Adipose tissue (tissue), 3 donors: ENCODE measurements around the gene AK4. TPM values are rescaled to one million over a fixed set of nuclear protein-coding genes. Genes with fewer than 3 reads are reported as not detected.
"Not testable (repeated sequence)": the region's sequence is repeated elsewhere in the genome, so short reads cannot be mapped to it uniquely, and the experiment has no call there.

ENCODE experiments used
- H3K27ac ChIP-seq: one replicate; pipeline ENCODE4 v1.5.1; 2013; ENCODE audit warnings: low read depth, low read length
- WGBS, 3 donors: extraction: QIAGEN DNeasy Blood & Tissue Kit; methylation state at CpG; one replicate each; pipeline ENCODE4 v1.1.7; 2013; 5-methylcytosine and 5-hydroxymethylcytosine counted together
- polyA plus RNA-seq, 3 donors: library from polyadenylated mRNA; stranded (reverse); fragments of 200-250 nt; gene quantifications; one replicate each; pipeline ENCODE4 v1.2.3, GENCODE V29; 2013
- donor health status: healthy with polysubstance abuse.
- donor health status: Bipolar disorder and iron deficiency.
- donor health status: healthy.

AK4 gene
- 10 to 100 TPM in 2 of 3 donors, 1 to 10 TPM in 1; 4.6 to 62.7 (median 19.3) TPM for polyA plus RNA-seq

- not testable (repeated sequence) for H3K27ac ChIP-seq
- WGBS, 3 donors: 0% methylated on average over 8 to 18 of the region's 33 CpGs
These were observed at the start of gene AK4 for GRCh38 chr1:65148178-65148547. Gene AK4, plus strand, starts transcription at chr1:65148203. Its CDS starts 205 bp downstream, at chr1:65148408.

DNA sequence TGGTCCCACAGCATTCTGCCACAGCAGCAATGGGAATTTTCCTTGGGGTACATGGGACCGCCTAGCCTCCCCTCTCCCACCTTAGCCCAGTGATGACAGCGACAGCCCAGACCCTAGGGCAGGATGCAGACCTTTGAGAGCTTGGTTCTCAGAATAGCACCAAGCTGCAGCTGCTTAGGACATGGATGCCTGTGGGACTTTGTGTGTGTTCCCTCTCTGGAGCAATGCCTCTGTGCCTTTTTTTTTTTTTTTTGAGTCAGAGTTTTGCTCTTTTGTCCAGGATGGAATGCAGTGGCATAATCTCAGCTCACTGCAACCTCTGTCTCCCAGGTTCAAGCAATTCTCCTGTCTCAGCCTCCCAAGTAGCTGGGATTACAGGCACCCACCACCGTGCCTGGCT, 44.2 kb upstream of the AK4 start:
- WGBS, 3 donors: 75 to 96% (median 95%) methylated on average over 3 of the region's 3 CpGs
- no peak overlapping the region for H3K27ac ChIP-seq

GRCh38 chr1:65104854-65105534, 43.0 kb upstream of the AK4 start:
- 60 to 84% (median 81%) methylated on average over 1 of the region's 1 CpG for WGBS, 3 donors
- no peak overlapping the region for H3K27ac ChIP-seq

GRCh38 chr1:65105596-65105995, 42.4 kb upstream of the AK4 start:
- 70 to 84% (median 79%) methylated on average over 4 of the region's 4 CpGs for WGBS, 3 donors
- no peak overlapping the region for H3K27ac ChIP-seq

DNA sequence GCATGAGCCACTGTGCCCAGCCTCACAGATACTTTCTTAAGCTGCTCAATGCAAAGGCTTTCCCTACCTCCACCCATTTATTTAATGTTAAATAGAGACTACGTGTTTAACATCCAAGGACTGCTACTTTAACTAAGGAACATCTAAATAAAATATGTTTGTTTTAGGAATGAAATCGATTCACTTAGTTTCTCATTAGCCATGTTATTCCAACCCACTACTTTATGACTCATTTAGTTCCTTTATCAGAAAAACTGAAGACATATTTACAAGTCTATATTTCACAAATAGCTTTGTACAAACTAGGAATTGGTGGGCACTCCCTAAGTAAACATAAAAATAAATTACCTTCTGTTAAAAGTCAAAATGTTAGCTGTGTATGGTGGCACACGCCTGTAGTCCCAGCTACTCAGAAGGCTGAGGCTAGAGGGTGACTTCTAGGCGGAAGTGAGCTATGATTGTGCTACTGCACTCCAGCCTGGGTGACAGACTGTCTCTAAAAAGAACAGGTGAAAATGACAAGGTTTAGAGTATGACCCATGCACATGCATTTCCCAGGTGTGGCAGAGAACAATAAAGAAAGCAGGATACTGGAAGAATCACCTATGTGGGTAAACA, 39.9 kb upstream of the AK4 start:
- WGBS, 3 donors: 48 to 89% (median 82%) methylated on average over 4 of the region's 4 CpGs
- no peak overlapping the region for H3K27ac ChIP-seq

- H3K27ac ChIP-seq: no peak overlapping the region
- WGBS, 3 donors: 78 to 82% (median 78%) methylated on average over 4 of the region's 4 CpGs
These were observed 38.5 kb upstream of the AK4 start for GRCh38 chr1:65109487-65109886.

GRCh38 chr1:65112811-65113210, 35.2 kb upstream of the AK4 start:
- 24 to 79% (median 39%) methylated on average over 3 of the region's 3 CpGs for WGBS, 3 donors
- no peak overlapping the region for H3K27ac ChIP-seq

DNA sequence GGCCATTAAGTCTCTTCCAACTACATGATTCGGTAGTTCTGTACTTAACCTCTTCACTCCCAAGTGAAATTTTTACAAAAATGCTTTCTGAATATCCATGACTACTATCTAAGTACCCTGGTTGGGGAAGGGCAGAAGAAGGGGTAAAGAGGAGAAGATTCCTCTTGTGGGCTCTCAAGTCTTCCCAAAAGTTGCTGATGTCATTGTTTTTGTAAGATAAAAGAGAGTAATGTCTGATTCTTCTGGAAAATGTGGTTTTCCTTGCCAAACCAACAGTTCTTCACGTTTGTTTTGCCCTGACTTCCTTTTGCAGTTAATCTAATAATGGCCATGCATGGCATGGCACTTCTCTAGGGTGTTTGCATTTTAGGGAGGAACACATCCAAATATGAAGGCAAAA, 34.7 kb upstream of the AK4 start:
- 10 to 33% (median 14%) methylated on average over 2 of the region's 2 CpGs for WGBS, 3 donors
- no peak overlapping the region for H3K27ac ChIP-seq

- 22 to 42% (median 41%) methylated on average over 4 of the region's 4 CpGs for WGBS, 3 donors
These were observed 33.7 kb upstream of the AK4 start for GRCh38 chr1:65114322-65114721.

DNA sequence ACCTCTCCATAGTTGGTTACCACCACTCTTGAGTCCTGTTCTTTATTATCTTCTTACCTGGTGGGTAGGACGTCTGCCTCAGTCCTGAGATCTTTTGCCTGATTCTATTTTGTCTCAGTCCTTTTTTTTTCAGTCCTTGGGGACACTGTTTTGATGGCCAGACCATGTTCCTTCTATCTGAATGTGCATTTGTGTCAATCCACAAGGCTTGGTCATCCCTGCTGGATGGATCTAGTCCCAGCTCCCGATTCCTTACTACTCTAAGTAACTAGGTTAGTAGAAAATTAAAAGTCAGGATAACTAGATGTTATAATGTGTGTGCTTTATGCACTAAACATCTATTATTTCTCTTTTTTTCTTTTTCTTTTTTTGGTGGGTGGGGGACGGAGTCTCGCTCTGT, 28.1 kb upstream of the AK4 start:
- H3K27ac ChIP-seq: no peak overlapping the region
- 79 to 82% (median 81%) methylated on average over 4 of the region's 4 CpGs for WGBS, 3 donors

More at GRCh38 chr1:65114322-65114721, 33.7 kb upstream of the AK4 start:
- H3K27ac ChIP-seq: no peak overlapping the region

GRCh38 chr1:65129104-65129503, 18.9 kb upstream of the AK4 start:
- 93 to 95% (median 94%) methylated on average over 4 of the region's 4 CpGs for WGBS, 3 donors
- H3K27ac ChIP-seq: not testable (repeated sequence)

- 89 to 100% (median 93%) methylated on average over 1 of the region's 1 CpG for WGBS, 3 donors
- no peak overlapping the region for H3K27ac ChIP-seq
These were observed 9.5 kb upstream of the AK4 start for GRCh38 chr1:65138524-65138923.

DNA sequence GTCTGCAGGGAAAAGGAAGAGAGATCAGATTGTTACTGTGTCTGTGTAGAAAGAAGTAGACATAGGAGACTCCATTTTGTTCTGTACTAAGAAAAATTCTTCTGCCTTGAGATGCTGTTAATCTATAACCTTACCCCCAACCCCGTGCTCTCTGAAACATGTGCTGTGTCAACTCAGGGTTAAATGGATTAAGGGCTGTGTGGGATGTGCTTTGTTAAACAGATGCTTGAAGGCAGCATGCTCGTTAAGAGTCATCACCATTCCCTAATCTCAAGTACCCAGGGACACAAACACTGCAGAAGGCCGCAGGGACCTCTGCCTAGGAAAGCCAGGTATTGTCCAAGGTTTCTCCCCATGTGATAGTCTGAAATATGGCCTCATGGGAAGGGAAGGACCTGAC, 8.2 kb upstream of the AK4 start:
- WGBS, 3 donors: 54 to 86% (median 82%) methylated on average over 2 to 3 of the region's 3 CpGs
- not testable (repeated sequence) for H3K27ac ChIP-seq

GRCh38 chr1:65141394-65141793, 6.6 kb upstream of the AK4 start:
- 21 to 59% (median 21%) methylated on average over 4 of the region's 4 CpGs for whole genome bisulfite sequencing, 3 donors

DNA sequence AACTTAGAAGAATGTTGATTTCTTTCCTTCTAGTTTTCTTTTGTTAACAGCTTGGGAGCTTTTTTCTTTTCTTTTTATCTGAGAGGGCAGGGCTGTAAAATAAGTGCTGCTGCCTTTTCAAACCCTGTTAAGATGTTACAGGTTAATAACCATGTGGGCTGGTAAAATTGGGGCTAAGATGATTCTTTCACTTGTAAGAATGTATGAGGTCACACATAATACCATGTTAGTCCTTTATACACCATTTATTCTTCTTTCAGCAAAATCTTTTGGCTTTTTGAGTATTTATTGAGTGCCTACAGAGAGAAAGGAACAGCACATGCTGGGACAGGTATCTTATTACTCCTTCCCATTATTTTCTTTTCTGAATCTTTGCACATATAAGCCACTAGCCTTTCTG, 6.1 kb upstream of the AK4 start:
- H3K27ac ChIP-seq: no peak overlapping the region

More at GRCh38 chr1:65141394-65141793, 6.6 kb upstream of the AK4 start:
- H3K27ac ChIP-seq: no peak overlapping the region

DNA sequence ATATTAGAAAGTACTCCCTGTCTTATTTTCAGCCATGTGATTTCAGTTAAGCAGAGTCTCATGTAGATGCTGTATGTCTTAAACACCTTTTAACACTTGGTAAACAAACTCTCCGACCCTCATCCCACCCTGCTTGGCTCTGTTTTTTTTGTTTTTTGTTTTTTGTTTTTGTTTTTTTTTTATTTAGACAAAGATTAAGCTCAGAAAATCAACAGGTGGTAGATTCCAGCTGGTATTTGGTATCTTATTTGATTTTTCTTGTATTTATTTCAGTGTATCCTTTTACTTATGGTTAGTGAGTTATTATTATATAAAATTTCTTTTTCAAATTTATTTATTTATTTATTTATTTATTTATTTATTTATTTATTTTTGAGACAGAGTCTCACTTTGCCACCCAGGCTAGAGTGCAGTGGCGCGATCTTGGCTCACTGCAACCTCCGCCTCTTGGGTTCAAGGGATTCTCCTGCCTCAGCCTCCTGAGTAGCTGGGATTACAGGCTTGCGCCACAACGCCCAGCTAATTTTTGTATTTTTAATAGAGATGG, 4.8 kb upstream of the AK4 start:
- not testable (repeated sequence) for H3K27ac ChIP-seq
- 79 to 95% (median 93%) methylated on average over 6 of the region's 6 CpGs for WGBS, 3 donors

- WGBS, 3 donors: 14 to 18% (median 18%) methylated on average over 20 of the region's 20 CpGs
These were observed 1.0 kb upstream of the AK4 start for GRCh38 chr1:65146908-65147423.

DNA sequence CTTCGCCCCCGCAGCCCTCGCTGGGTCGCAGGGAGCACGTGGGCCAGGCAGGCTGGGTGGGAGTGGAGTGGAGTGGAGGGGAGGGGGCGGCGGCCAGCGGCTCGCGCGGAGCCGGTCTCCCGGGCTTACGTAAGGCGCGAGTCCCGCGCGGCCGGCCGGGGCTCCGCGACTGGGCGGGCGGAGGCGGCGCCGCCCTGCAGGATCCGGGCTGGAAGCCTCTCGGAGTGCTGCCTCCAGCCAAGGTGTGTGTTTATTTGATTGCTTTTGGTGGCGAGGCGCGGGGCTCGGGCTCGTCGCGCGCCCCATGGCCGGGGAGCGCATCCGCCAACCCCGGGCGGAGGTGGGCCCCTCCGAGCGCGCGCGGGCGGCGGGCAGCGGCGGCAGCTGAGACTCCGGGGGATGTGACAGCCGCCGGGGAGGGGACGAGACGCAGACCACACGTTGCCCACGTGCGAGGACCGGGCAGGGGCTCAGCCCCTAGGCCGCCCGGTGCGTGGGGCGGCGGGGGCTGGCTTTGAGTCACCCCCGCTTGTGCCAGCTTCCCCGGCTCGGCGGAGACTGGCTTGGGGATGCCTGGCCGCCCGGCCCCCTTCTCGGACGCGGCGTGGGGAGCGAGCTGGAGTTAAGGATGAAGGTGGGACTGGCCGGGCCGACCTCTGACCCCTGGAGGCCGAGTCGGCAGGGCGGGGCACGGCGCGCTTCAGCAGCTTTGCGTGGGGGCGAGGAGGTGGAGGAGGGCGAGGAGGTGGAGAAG, 402 bp upstream of the AK4 start:
- 0% methylated on average over 71 to 88 of the region's 88 CpGs for WGBS, 3 donors
- no peak overlapping the region for H3K27ac ChIP-seq

More at GRCh38 chr1:65146908-65147423, 1.0 kb upstream of the AK4 start:
- no peak overlapping the region for H3K27ac ChIP-seq
